T-helper 22 cell (primary cell): ENCODE results near the gene PLA2G15.
"Not testable (repeated sequence)": the region's sequence is repeated elsewhere in the genome, so short reads cannot be mapped to it uniquely, and the experiment has no call there.

Experiments
- DNase-seq: peaks from one replicate; pipeline ENCODE4 v3.0.0-alpha.2; 2020; ENCODE audit warnings: low read depth

The PLA2G15 gene

GRCh38 chr16:68279726-68280558 lies 34.8 kb downstream of the PLA2G15 start:
- DNase-seq: no peak

- no peak for DNase-seq
Observed at GRCh38 chr16:68281368-68282063, 36.3 kb downstream of the PLA2G15 start.

GRCh38 chr16:68282064-68282452 lies 36.9 kb downstream of the PLA2G15 start:
- no peak for DNase-seq

GRCh38 chr16:68283346-68283745 lies 38.2 kb downstream of the PLA2G15 start:
- no peak for DNase-seq

GRCh38 chr16:68283801-68284598 lies 38.8 kb downstream of the PLA2G15 start:
- DNase-seq: no peak

- no peak for DNase-seq
Observed at GRCh38 chr16:68284847-68285246, 39.7 kb downstream of the PLA2G15 start.

- DNase-seq: no peak
Observed at GRCh38 chr16:68285683-68286082, 40.5 kb downstream of the PLA2G15 start.

- no peak for DNase-seq
Observed at GRCh38 chr16:68286153-68287074, 41.2 kb downstream of the PLA2G15 start.

GRCh38 chr16:68287276-68288251 lies 42.4 kb downstream of the PLA2G15 start:
- peak; percentile 35 for DNase-seq

GRCh38 chr16:68288252-68288650 lies 43.1 kb downstream of the PLA2G15 start:
- DNase-seq: no peak

GRCh38 chr16:68288796-68289195 lies 43.6 kb downstream of the PLA2G15 start:
- DNase-seq: not testable (repeated sequence)

- DNase-seq: no peak
Observed at GRCh38 chr16:68289202-68289601, 44.0 kb downstream of the PLA2G15 start.

GRCh38 chr16:68289621-68290329 lies 44.6 kb downstream of the PLA2G15 start:
- peak; percentile 36 for DNase-seq

- no peak for DNase-seq
Observed at GRCh38 chr16:68290450-68290849, 45.3 kb downstream of the PLA2G15 start.

GRCh38 chr16:68291227-68291626 lies 46.1 kb downstream of the PLA2G15 start:
- no peak for DNase-seq

- DNase-seq: no peak
Observed at GRCh38 chr16:68292425-68292824, 47.3 kb downstream of the PLA2G15 start.

GRCh38 chr16:68296291-68296690 lies 51.1 kb downstream of the PLA2G15 start:
- DNase-seq: no peak

- DNase-seq: no peak
Observed at GRCh38 chr16:68296693-68297092, 51.5 kb downstream of the PLA2G15 start.

GRCh38 chr16:68297908-68298307 lies 52.7 kb downstream of the PLA2G15 start:
- no peak for DNase-seq

GRCh38 chr16:68298312-68298711 lies 53.1 kb downstream of the PLA2G15 start:
- DNase-seq: no peak
